ENCODE data around the gene NR5A2.

GRCh38 chr1:200075522-200075921, 48.0 kb downstream of the NR5A2 start:
- TF ChIP-seq YY1 (IDR thresholded peaks at IDR 0.05; ENCODE audit: insufficient read depth, insufficient read length) (no peak), SUZ12 (IDR thresholded peaks at IDR 0.05; ENCODE audit: extremely low read depth, insufficient read depth, insufficient read length) (no peak)
